Sigmoid colon (tissue), 7 donors: ENCODE data around the gene APC. TPM values are rescaled to one million over a fixed set of nuclear protein-coding genes. Genes with fewer than 3 reads are reported as not detected.

Source experiments
- DNase-seq: peaks from one replicate; pipeline ENCODE4 v3.0.0-alpha.2; 2019
- H3K27ac ChIP-seq, 4 donors: fragments of 200-600 bp; sonication (generic); one replicate each; pipeline ENCODE4 v1.5.1; 2016 to 2019; ENCODE audit warnings: mild to moderate bottlenecking in 1 of 4
- H3K27me3 ChIP-seq, 3 donors: fragments of 200-600 bp; sonication (generic); one replicate each; pipeline ENCODE4 v1.5.1; 2019; ENCODE audit warnings: mild to moderate bottlenecking in 1 of 3
- H3K36me3 ChIP-seq, 4 donors: fragments of 200-600 bp; sonication (generic); one replicate each; pipeline ENCODE4 v1.5.1; 2016 to 2019
- H3K4me1 ChIP-seq, 4 donors: fragments of 200-600 bp; sonication (generic); one replicate each; pipeline ENCODE4 v1.5.1; 2017 to 2019
- H3K4me3 ChIP-seq, 4 donors: fragments of 200-600 bp; sonication (generic); one replicate each; pipeline ENCODE4 v1.5.1; 2017 to 2019; ENCODE audit warnings: mild to moderate bottlenecking in 2 of 4, moderate library complexity in 1 of 4
- H3K9me3 ChIP-seq, 4 donors: fragments of 200-600 bp in 3 of 4; sonication (generic) in 3 of 4; one replicate each; pipeline versions ENCODE4 v1.5.1 to v1.6.1; 2013 to 2019
- CTCF ChIP-seq, 4 experiments: fragments of 450-650 bp in 3 of 4; fragments of 200-600 bp in 1 of 4; IDR thresholded peaks; one replicate each; pipeline ENCODE4 v1.5.1; 2016 to 2019; ENCODE audit warnings: antibody characterized with exemption in 4 of 4, mild to moderate bottlenecking in 3 of 4, moderate library complexity in 2 of 4
- EP300 ChIP-seq, 4 donors: sonication (generic); formaldehyde crosslinking; IDR thresholded peaks; one replicate each; pipeline ENCODE4 v1.6.1; 2017; ENCODE audit warnings: antibody characterized with exemption in 4 of 4
- POLR2A ChIP-seq, 2 donors: fragments of 450-650 bp; IDR thresholded peaks; one replicate each; pipeline ENCODE4 v1.6.1; 2016; ENCODE audit warnings: antibody characterized with exemption in 2 of 2, mild to moderate bottlenecking in 2 of 2, moderate library complexity in 2 of 2
- POLR2AphosphoS5 ChIP-seq, 4 donors: sonication (generic); formaldehyde crosslinking; IDR thresholded peaks; one replicate each; pipeline ENCODE4 v1.6.1; 2017; ENCODE audit warnings: antibody characterized with exemption in 4 of 4
- WGBS, 2 donors: extraction: QIAGEN DNeasy Blood & Tissue Kit; methylation state at CpG; one replicate each; pipeline ENCODE4 v1.1.7; 2013; 5-methylcytosine and 5-hydroxymethylcytosine counted together
- intact Hi-C: fragments of 100-400 bp; cut with DNase I; formaldehyde crosslinking; loops from one replicate; pipeline ENCODE4 v1.15.1; 2023
- polyA plus RNA-seq, 3 donors: library from polyadenylated mRNA; stranded (reverse); fragments of 200-250 nt; gene quantifications; one replicate each; pipeline ENCODE4 v1.2.3, GENCODE V29; 2013
- total RNA-seq, 4 donors: library from RNA; depleted of rRNA; stranded (reverse); fragments of >200 nt; gene quantifications; one replicate each; pipeline ENCODE4 v1.1.0, GENCODE V29; 2016
- donor health status: healthy with polysubstance abuse.
- donor health status: Bipolar disorder and iron deficiency.
- donor health status: healthy.

The APC gene
- total and polyA plus RNA-seq, 7 donors: 2.4 to 81.4 (median 46.1) TPM

- intact Hi-C loops: no loop called here
- Histone ChIP-seq H3K9me3 (no peaks in the 10 kb centered on the region), H3K4me3 (no peak overlapping the region), H3K36me3 (peaks cover 4 to 72% (median 8%) of the 10 kb centered on the region in 4 donors), H3K4me1 (no peaks in the 10 kb centered on the region), H3K27me3 (no peaks in the 10 kb centered on the region), H3K27ac (no peak overlapping the region)
- TF ChIP-seq EP300 (IDR thresholded peaks at IDR 0.05) (no peak), POLR2AphosphoS5 (IDR thresholded peaks at IDR 0.05) (no peak), POLR2A (IDR thresholded peaks at IDR 0.05) (no peak), CTCF (IDR thresholded peaks at IDR 0.05) (no peak)
- WGBS, 2 donors: 66 to 69% methylated on average over 4 of the region's 4 CpGs
- no peak for DNase-seq
Observed at GRCh38 chr5:112878101-112878500, 140.4 kb downstream of the APC start.

- intact Hi-C loops: no loop called here
- DNase-seq: no peak
- H3K27me3 ChIP-seq: no peaks in the 10 kb centered on the region
- peaks cover 4 to 77% (median 8%) of the 10 kb centered on the region in 4 donors for H3K36me3 ChIP-seq
- H3K9me3 ChIP-seq: no peaks in the 10 kb centered on the region
- no peaks in the 10 kb centered on the region for H3K4me1 ChIP-seq
- TF ChIP-seq CTCF (IDR thresholded peaks at IDR 0.05): no peak
- no peak for TF ChIP-seq EP300 (IDR thresholded peaks at IDR 0.05)
- TF ChIP-seq POLR2A (IDR thresholded peaks at IDR 0.05): no peak
- TF ChIP-seq POLR2AphosphoS5 (IDR thresholded peaks at IDR 0.05): no peak
- no peak overlapping the region for H3K4me3 ChIP-seq
- 69 to 83% methylated on average over 4 of the region's 4 CpGs for WGBS, 2 donors
- H3K27ac ChIP-seq: no peak overlapping the region
Observed at GRCh38 chr5:112878760-112879159, 141.1 kb downstream of the APC start.

- H3K27ac ChIP-seq: no peak overlapping the region
- intact Hi-C loops: no loop called here
Observed at GRCh38 chr5:112880219-112880964, 142.7 kb downstream of the APC start.

GRCh38 chr5:112883192-112883591 is 145.5 kb downstream of the APC start:
- no peak for DNase-seq
- Histone ChIP-seq H3K27ac (no peak overlapping the region), H3K36me3 (peaks cover 6 to 93% (median 21%) of the 10 kb centered on the region in 4 donors), H3K9me3 (no peaks in the 10 kb centered on the region), H3K4me1 (no peaks in the 10 kb centered on the region), H3K27me3 (no peaks in the 10 kb centered on the region), H3K4me3 (no peak overlapping the region)
- no peak for TF ChIP-seq POLR2AphosphoS5 (IDR thresholded peaks at IDR 0.05)
- no peak for TF ChIP-seq POLR2A (IDR thresholded peaks at IDR 0.05)
- no peak for TF ChIP-seq CTCF (IDR thresholded peaks at IDR 0.05)
- no peak for TF ChIP-seq EP300 (IDR thresholded peaks at IDR 0.05)
- 94 to 96% methylated on average over 2 of the region's 2 CpGs for WGBS, 2 donors
- intact Hi-C loops: no loop called here

More at GRCh38 chr5:112880219-112880964, 142.7 kb downstream of the APC start:
- Histone ChIP-seq H3K9me3 (no peaks in the 10 kb centered on the region), H3K4me3 (no peak overlapping the region), H3K4me1 (no peaks in the 10 kb centered on the region), H3K36me3 (peaks cover 6 to 91% (median 14%) of the 10 kb centered on the region in 4 donors), H3K27me3 (no peaks in the 10 kb centered on the region)
- no peak for DNase-seq
- WGBS, 2 donors: 71 to 90% methylated on average over 2 of the region's 2 CpGs
- no peak for TF ChIP-seq CTCF (IDR thresholded peaks at IDR 0.05)
- TF ChIP-seq POLR2A (IDR thresholded peaks at IDR 0.05): no peak
- TF ChIP-seq POLR2AphosphoS5 (IDR thresholded peaks at IDR 0.05): no peak
- no peak for TF ChIP-seq EP300 (IDR thresholded peaks at IDR 0.05)
